ENCODE results near the gene SNX15.

- TF ChIP-seq, protein P1, sequence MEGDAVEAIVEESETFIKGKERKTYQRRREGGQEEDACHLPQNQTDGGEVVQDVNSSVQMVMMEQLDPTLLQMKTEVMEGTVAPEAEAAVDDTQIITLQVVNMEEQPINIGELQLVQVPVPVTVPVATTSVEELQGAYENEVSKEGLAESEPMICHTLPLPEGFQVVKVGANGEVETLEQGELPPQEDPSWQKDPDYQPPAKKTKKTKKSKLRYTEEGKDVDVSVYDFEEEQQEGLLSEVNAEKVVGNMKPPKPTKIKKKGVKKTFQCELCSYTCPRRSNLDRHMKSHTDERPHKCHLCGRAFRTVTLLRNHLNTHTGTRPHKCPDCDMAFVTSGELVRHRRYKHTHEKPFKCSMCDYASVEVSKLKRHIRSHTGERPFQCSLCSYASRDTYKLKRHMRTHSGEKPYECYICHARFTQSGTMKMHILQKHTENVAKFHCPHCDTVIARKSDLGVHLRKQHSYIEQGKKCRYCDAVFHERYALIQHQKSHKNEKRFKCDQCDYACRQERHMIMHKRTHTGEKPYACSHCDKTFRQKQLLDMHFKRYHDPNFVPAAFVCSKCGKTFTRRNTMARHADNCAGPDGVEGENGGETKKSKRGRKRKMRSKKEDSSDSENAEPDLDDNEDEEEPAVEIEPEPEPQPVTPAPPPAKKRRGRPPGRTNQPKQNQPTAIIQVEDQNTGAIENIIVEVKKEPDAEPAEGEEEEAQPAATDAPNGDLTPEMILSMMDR (IDR thresholded peaks at IDR 0.05), result no peak
- TF ChIP-seq POLR2A (IDR thresholded peaks at IDR 0.05), result no peak
Observed at GRCh38 chr11:65085446-65085845, 58.2 kb downstream of the SNX15 start.

Data from body of pancreas (tissue), 4 donors.